HG03135 (cell line): ENCODE results near the gene BBS10.
"Not testable (repeated sequence)": the region's sequence is repeated elsewhere in the genome, so short reads cannot be mapped to it uniquely, and the experiment has no call there.

Source experiments
- ATAC-seq: cut with Tn5 transposase; IDR thresholded peaks from one replicate; pipeline ENCODE4 v1.9.1; 2021; ENCODE audit warnings: mild to moderate bottlenecking, moderate library complexity; ENCODE audit not compliant: unreplicated experiment

Gene BBS10

DNA sequence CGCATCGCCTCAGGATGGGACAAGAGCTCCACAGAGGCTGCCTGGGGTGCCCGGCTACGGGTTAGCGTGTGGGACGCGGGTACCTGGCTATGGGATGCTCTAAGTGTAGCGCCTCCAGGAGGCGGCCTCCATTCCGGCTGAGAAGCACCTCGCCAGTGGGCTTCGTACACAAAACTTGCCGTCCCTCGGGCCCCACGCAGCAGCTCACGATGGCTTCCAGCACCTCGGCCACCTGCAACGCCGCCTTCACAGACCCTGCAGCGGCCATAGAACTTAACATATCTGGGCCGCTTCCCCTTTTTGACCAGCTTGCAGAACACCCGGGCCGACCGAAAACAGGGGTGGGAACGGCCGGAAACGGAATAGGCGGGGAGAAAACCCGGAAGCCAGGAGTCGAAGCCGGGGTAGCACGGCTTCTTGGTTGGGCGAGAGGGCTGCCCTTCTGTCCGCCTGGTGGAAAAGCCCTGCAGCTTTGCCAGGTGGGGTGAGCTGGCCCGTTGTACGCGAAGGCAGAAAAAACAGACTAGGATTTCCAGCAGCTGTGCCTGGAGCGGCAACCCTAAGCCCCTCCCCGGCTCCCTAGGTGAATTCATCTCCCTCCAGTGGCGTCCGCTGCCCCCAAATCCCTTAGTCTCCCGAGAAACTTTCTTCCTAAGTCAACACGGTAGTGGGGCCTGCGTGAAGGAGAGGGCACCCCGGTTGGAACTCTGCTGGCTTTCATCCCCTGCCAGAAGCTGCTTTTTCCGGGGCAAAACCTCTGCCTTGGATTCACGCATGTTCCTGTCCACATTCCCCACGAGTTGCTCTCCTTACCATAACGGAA lies at the start of gene BBS10:
TSS of gene BBS10 (minus strand) at position 337 of the 823 bp plus-strand sequence. CDS start at position 280, 57 bp downstream.
- peak; percentile 98 for ATAC-seq

DNA sequence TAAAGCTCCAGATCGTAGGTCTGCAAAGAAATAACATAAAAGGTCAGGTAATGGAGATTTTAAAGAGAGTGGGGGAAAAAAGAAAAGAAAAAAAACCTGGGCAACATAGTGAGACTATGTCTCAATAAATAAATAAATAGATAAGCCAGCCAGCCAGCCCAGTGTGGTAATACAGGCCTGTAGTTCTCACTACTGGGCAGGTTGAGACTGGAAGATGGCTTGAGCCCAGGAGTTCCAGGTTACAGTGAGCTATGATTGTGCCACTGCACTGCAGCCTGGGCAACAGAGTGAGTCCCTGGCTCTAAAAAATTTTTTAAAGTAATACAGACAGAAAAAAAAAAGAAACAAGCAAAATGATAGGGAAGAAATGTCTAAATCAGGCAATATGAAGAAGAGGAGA lies 43.2 kb upstream of the BBS10 start:
- ATAC-seq, result no peak

DNA sequence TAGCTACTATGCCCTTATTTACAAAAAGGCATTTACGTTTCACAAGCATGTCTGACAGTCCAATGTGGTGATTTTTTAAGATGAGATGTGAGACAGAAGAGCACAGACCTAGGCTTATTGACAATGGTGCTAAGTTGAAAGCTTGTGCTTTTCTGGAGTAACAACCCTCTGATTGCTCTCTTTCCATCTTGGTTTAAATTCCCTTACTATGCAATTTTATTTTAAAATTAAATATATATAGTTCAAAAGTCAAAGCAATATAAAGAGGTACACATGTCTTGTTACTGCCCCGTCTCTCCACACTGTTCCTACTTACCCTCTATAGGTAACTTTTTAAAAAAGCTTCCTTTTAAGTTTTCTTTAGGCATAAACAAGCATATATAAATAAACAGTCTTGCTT lies 39.4 kb upstream of the BBS10 start:
- ATAC-seq, result no peak

DNA sequence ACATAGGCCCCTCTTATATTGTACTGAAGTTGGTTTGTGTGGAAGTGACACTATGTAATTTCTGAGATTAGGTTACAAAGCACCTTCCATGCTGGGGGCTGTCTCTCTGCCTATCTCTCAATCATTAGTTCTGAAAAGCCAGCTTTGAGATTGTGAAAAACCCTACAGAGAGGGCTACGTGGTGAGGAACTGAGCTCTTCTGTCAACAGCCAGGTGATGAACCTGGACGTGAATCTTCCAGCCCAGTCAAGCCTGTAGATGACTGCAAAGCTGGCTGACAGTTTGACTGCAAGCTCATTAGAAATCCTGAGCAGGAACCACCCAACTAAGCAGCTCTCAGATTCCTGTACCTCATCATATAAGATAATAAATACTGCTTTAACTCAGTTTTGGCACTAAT lies 36.3 kb upstream of the BBS10 start:
- ATAC-seq, result no peak

DNA sequence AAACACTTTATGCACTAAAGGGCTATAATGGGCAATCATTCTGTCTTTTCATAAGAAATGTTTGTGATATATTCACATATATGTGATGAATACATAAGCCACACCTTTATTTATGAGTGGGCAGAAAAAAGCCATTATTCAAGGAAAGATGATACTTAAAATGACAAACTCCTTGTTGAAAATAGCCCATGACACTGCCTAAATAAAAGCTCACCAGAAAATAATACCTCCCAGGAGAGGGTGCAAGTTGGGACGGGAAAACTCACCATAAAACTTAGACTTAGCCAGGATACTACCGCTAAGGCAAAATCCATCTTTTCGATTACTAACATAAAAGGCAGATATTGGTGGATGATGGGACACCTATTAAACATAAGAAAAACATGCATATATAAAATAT lies 35.8 kb upstream of the BBS10 start:
- no peak for ATAC-seq

DNA sequence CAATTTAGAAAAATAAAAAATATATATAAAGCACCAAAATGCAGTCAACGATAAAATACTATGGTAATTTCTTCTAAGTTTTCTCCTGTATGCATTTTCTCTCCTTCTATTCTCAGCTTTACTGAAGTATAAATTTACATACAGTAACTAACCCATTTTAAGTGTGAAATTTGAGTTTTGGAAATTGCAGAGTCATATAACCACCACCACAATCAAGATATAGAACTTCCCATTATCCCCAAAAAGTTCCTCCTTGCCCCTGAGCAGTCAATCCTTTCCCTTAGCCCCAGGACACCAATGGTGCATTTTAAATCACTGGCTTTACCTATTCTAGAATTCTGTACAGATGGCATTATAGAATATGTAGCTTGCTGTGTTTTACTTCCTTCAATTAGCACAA lies 31.0 kb upstream of the BBS10 start:
- ATAC-seq, result no peak

DNA sequence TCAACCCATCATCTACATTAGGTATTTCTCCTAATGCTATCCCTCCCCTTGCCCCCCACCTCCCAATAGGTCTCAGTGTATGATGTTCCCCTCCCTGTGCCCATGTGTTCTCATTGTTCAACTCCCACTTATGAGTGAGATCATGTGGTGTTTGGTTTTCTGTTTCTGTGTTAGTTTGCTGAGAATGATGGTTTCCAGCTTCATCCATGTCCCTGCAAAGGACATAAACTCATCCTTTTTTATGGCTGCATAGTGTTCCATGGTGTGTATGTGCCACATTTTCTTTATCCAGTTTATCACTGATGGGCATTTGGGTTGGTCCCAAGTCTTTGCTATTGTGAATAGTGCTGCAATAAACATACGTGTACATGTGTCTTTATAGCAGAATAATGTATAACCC lies 28.7 kb upstream of the BBS10 start:
- not testable (repeated sequence) for ATAC-seq

DNA sequence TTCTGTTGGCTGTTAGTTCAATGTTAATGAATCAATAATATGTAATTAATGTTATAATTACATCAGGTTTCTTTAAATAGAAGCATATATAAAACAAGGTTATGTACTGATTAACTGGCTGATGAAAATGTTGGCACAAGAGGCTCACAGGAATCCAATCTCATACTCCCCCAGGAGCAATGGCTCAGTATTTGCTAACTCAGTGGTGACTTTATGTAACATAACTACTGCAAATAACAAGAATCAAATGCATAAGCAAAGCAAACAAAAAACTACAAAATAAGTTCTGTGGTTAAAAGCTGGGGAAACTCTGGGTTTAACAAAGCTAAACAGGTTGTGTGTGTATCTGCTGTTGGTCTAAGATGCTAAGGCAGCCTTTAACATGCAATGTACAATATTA lies 27.7 kb upstream of the BBS10 start:
- ATAC-seq, result no peak

GRCh38 chr12:76375470-76375869 lies 27.3 kb upstream of the BBS10 start:
- no peak for ATAC-seq

- no peak for ATAC-seq
Observed at GRCh38 chr12:76374386-76375020, 26.3 kb upstream of the BBS10 start.

GRCh38 chr12:76368230-76368629 lies 20.0 kb upstream of the BBS10 start:
- no peak for ATAC-seq

GRCh38 chr12:76366163-76366562 lies 17.9 kb upstream of the BBS10 start:
- ATAC-seq, result no peak

- ATAC-seq, result not testable (repeated sequence)
Observed at GRCh38 chr12:76364131-76364530, 15.9 kb upstream of the BBS10 start.

GRCh38 chr12:76360316-76360715 lies 12.1 kb upstream of the BBS10 start:
- no peak for ATAC-seq

DNA sequence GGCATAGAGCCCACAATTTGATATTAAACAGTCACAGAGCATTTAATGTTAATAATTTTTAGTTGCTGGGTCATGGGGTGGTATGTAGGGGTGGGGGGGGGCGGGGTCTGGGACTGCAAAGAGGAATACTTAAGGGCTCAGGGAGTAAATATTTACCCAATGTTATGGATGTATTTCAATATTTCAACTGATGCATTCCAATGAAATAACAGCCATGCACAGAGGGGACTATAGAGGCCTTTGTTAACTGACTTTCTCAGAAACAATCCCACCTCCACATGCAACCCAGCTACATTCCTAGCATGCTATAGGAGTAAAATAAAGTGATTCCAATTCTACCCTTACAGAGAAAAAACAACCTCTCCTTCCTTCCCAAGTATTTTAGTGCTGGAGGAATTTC lies 7.9 kb upstream of the BBS10 start:
- no peak for ATAC-seq

DNA sequence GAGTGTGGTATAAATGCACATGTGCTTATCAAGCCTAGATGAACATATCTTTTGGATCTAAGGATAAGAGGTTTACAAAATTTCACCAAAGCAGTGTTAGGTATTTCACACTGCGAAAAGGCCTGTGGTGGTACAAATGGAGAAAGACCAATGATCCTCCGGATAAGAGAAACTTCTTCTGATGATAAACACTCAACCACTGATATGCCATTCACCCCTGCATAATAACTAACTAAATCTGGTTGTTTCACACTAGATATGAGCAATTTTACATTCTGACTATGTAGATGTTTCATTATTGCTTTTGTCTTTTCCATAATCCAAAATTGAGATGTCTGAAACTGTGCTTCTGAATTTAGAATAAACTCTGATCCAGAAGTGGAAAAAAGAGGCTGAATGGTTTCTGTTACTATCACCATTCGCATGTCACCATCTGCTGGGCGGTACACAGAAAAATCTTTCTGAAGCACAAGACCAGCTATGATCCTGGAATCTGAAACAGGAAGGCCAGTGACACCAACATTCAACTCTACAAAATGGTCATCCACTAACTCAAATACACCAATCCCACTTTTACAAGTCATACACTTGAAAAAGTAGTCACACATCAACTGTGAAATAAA lies 1.3 kb downstream of the BBS10 start:
- ATAC-seq, result no peak

DNA sequence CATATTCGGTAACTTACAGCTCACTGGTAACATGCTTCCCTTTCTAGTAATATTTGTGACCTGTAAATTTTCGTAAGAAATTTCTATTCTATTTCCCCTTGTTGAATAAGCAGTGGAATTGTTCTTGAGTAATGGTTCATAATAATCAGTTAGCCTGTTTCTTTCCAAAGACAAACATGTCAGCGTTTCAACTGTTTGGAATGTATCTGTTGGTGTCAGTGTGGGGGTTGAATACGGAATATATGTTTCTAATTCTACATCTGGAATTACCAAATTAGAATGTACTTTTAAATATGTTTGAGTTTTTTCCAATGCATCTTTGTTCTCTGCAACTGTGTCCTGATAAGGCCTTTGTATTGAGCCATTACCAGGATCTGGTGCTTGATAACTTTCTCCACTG lies 2.0 kb downstream of the BBS10 start:
- no peak for ATAC-seq

DNA sequence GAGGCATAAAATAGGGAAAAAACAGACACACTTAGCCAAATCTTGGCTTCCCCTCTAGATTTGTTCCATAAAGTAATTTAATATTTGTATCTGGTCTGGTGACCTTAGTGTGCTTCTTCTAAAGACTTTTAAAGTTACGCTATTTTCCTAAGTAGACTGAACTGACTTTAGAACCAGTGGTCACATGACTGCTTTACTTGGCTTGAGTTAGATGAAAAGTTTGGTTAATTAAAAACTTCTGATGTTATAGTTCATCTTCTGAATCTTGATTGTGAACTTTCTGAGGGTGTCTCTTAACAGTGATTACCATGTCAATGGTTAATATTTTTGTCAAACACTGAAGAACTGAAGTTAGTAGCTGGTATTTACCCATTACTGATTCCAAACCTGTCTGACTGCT lies 2.6 kb downstream of the BBS10 start:
- ATAC-seq, result no peak

DNA sequence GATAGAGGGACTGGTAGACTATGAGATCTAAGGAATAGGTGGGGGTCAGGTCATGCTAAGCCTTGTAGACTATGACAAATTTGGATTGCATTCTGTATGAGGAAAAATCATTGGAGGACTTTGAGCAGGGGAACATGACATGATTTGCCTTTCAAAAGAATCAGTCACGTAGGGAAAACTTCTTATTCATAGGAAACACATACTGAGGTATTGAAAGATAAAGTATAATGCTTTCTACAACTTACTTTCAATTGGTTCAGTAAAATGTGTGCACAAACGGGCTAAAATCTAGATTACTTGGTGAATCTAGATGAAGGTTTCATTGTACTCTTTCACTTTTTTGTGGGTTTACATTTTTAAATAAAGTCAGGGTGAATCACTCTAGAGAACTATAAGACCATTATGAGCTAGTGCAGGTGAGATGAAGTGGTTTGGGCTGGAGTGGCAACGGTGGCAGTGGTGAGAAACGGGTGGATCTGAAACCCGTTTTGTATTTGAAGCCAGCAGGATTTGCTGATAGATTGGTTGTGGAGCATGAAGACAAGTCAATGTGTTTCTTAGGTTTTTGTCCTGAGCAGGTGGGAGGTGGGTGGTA lies 6.7 kb downstream of the BBS10 start:
- no peak for ATAC-seq

DNA sequence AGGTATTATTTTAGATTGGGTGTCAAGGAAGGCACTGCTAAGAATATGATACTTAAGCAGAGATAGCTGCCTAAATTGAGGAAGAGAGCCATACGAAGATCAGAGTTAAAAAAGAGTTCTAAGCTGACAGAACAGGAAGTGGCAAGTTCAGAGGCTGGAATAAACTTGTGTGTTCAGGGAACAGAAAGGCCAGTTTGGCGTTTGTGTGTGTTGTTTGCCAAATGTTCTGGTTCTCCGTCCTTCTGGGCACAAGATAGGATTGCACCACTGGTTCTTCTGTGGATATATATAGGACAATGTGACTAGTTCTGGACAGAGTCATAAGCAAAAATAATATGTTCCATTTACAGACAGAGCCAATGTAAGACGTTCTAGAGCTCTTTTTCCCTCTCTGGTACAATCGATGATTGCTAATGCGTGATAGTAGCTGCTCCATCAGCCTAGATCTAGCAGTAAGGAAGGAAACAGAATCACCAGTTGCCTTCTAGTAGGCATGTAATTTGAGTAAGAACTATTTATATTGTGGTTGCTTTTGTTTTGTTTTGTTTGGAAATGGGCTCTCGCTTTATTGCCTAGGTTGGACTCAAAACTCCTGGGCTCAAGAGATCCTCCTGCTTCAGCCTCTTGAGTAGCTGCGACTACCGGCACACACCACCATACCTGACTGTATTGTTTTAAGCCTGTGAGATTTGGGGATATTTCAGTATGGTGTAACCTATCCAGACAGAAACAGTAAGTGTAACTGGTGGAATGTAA lies 7.4 kb downstream of the BBS10 start:
- ATAC-seq, result no peak

- no peak for ATAC-seq
Observed at GRCh38 chr12:76337583-76337982, 10.6 kb downstream of the BBS10 start.
